Endodermal cell (in vitro differentiated cells): ENCODE measurements around the gene RPS16. TPM values are rescaled to one million over a fixed set of nuclear protein-coding genes. Genes with fewer than 3 reads are reported as not detected.

ENCODE experiments used
- DNase-seq: peaks from one replicate; pipeline ENCODE4 v3.0.0-alpha.2; 2017
- H3K27ac ChIP-seq: 2 replicates; pipeline ENCODE4 v1.5.1; 2013; ENCODE audit warnings: mild to moderate bottlenecking, low read depth, low read length, moderate library complexity
- H3K27me3 ChIP-seq: 2 replicates; pipeline ENCODE4 v1.6.1; 2013; ENCODE audit warnings: mild to moderate bottlenecking, low read length, moderate library complexity; ENCODE audit not compliant: insufficient read depth, control insufficient read depth, poor library complexity, severe bottlenecking
- H3K36me3 ChIP-seq: 2 replicates; pipeline ENCODE4 v1.7.0; 2013; ENCODE audit warnings: mild to moderate bottlenecking, low read length, moderate library complexity; ENCODE audit not compliant: control insufficient read depth, insufficient read depth
- H3K4me1 ChIP-seq: one replicate; pipeline ENCODE4 v1.7.0; 2013; ENCODE audit warnings: low read length; ENCODE audit not compliant: control insufficient read depth, insufficient read depth
- H3K4me3 ChIP-seq: 2 replicates; pipeline ENCODE4 v1.5.1; 2013; ENCODE audit warnings: mild to moderate bottlenecking, low read length, moderate library complexity
- H3K9ac ChIP-seq: 2 replicates; pipeline ENCODE4 v1.6.1; 2013; ENCODE audit warnings: mild to moderate bottlenecking, low read length, moderate library complexity; ENCODE audit not compliant: poor library complexity, severe bottlenecking; ENCODE audit errors: extremely low read depth
- H3K9me3 ChIP-seq: 2 replicates; pipeline ENCODE4 v1.6.1; 2013; ENCODE audit warnings: mild to moderate bottlenecking, low read length, moderate library complexity; ENCODE audit not compliant: control insufficient read depth
- H3K27ac Mint-ChIP-seq: 2 replicates; pipeline ENCODE4 v1.8.0; 2020; ENCODE audit warnings: mixed read lengths
- H3K27me3 Mint-ChIP-seq: 2 replicates; pipeline ENCODE4 v1.8.0; 2021; ENCODE audit warnings: mild to moderate bottlenecking, mixed read lengths; ENCODE audit not compliant: insufficient read depth
- H3K36me3 Mint-ChIP-seq: 2 replicates; pipeline ENCODE4 v1.8.0; 2020; ENCODE audit warnings: low read depth, mixed read lengths
- H3K4me1 Mint-ChIP-seq: 2 replicates; pipeline ENCODE4 v1.8.0; 2020; ENCODE audit warnings: mixed read lengths
- H3K4me3 Mint-ChIP-seq: 2 replicates; pipeline ENCODE4 v1.8.0; 2020; ENCODE audit warnings: mild to moderate bottlenecking, moderate library complexity, mixed read lengths
- H3K9me3 Mint-ChIP-seq: 2 replicates; pipeline ENCODE4 v1.8.0; 2020; ENCODE audit warnings: mild to moderate bottlenecking, mixed read lengths
- WGBS, 2 experiments: methylation state at CpG; one replicate each; pipeline versions ENCODE4 v1.1.5 to v1.1.7; 2013; ENCODE audit warnings: missing lambda C conversion rate in 2 of 2, mixed read lengths in 1 of 2; ENCODE audit not compliant: insufficient coverage in 1 of 2, insufficient read length in 1 of 2; 5-methylcytosine and 5-hydroxymethylcytosine counted together
- total RNA-seq, 2 donors: library from RNA; stranded (reverse); fragmentation: NEBNext Ultra II Directional in 1 of 2; extraction: Animal tissue kit (Norgen Biotek cat#: 25700) in 1 of 2; gene quantifications; 2 replicates in 1 of 2; 3 replicates in 1 of 2; pipeline ENCODE4 v1.2.1, GENCODE V29; 2021
- TF ChIP-seq, protein P1 (sequence below): fragments of 200-600 bp; sonication (generic); conservative IDR thresholded peaks from 2 replicates; pipeline ENCODE4 v1.5.0; 2021; ENCODE audit warnings: antibody characterized with exemption, mild to moderate bottlenecking

Gene RPS16
- total RNA-seq, 2 donors from 2014 or later, result 1,674 to 1,990 TPM

DNA sequence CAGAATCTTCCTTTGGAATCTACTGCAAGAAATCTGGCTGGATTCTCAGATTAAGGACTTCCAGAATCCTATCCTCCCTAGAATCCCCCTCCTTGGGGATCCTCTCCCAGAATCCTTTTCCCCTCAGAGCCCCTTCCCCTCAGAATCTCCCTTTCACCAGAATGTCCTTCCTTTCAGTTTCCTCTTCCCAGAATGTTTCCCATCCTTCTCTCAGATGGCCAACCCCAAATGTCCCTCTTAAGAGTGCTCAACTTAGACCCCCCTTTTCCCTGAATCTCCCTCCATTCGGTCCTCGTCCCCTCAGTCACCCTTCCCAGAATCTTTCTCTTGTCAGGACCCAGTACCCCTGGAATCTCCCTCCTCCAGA is 584 bp upstream of the RPS16 start:
- no peaks in the 10 kb centered on the region for H3K27me3 ChIP-seq
- peak overlapping the region; percentile 75 for H3K27ac ChIP-seq
- TF ChIP-seq, protein P1, sequence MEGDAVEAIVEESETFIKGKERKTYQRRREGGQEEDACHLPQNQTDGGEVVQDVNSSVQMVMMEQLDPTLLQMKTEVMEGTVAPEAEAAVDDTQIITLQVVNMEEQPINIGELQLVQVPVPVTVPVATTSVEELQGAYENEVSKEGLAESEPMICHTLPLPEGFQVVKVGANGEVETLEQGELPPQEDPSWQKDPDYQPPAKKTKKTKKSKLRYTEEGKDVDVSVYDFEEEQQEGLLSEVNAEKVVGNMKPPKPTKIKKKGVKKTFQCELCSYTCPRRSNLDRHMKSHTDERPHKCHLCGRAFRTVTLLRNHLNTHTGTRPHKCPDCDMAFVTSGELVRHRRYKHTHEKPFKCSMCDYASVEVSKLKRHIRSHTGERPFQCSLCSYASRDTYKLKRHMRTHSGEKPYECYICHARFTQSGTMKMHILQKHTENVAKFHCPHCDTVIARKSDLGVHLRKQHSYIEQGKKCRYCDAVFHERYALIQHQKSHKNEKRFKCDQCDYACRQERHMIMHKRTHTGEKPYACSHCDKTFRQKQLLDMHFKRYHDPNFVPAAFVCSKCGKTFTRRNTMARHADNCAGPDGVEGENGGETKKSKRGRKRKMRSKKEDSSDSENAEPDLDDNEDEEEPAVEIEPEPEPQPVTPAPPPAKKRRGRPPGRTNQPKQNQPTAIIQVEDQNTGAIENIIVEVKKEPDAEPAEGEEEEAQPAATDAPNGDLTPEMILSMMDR, result no peak
- DNase-seq, result no peak
- H3K9ac ChIP-seq, result peak overlapping the region; percentile 81
- no peaks in the 10 kb centered on the region for H3K9me3 ChIP-seq
- Mint-ChIP-seq H3K4me3 (peak overlapping the region; percentile 100), H3K36me3 (peaks cover 36% of the 10 kb centered on the region), H3K27ac (peak overlapping the region; percentile 90), H3K27me3 (no peaks in the 10 kb centered on the region), H3K4me1 (peaks cover 19% of the 10 kb centered on the region), H3K9me3 (no peaks in the 10 kb centered on the region)
- peaks cover 31% of the 10 kb centered on the region for H3K36me3 ChIP-seq
- peak overlapping the region; percentile 99 for H3K4me3 ChIP-seq
- no peaks in the 10 kb centered on the region for H3K4me1 ChIP-seq
- WGBS, 2 experiments, result 9 to 18% methylated on average over 2 of the region's 2 CpGs

DNA sequence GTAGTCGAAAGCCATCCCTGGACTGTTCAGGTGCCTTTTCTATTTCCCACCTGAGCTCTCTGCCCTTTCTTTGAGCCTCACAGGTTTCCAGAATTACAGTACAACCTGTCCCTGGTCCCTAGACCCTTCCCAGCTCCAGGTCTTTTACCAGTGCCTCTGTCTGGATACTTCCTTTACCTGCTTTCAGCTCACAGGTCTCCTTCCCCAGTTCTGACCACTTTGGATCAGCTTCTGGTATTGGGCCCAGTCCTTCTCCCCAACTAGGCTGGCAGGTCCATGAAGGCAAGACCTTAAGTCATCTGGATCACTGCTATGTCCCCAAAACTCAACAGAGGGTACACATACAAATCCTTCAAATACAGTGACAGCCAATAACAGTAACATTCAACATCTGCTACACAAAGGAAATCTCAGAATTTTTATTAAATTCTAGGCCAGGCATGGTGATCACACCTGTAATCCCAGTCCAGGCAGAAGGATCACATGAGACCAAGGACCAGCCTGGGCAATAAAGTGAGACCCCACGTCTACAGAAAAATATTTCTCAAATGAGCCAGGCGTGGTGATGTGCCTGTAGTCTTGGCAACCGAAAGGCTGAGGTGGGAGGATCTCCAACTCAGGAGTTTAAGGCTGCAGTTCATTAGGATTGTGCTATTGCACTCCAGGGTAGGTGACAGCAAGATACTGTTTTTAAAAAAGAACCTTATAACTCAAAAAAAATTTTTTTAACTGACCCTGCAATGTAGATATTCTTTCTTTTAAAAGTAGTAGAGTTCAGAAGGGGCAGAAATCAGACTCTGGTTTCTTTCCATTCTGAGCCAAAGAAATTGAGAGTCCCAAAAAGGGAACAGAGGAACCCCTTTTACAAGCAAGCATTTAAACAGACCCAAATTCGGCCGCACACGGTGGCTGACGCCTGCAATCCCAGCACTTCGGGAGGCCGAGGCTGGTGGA is 1.3 kb downstream of the RPS16 start:
- H3K9ac ChIP-seq, result peak overlapping the region; percentile 98
- 67 to 74% methylated on average over 10 of the region's 10 CpGs for WGBS, 2 experiments
- peaks cover 37% of the 10 kb centered on the region for H3K36me3 Mint-ChIP-seq

DNA sequence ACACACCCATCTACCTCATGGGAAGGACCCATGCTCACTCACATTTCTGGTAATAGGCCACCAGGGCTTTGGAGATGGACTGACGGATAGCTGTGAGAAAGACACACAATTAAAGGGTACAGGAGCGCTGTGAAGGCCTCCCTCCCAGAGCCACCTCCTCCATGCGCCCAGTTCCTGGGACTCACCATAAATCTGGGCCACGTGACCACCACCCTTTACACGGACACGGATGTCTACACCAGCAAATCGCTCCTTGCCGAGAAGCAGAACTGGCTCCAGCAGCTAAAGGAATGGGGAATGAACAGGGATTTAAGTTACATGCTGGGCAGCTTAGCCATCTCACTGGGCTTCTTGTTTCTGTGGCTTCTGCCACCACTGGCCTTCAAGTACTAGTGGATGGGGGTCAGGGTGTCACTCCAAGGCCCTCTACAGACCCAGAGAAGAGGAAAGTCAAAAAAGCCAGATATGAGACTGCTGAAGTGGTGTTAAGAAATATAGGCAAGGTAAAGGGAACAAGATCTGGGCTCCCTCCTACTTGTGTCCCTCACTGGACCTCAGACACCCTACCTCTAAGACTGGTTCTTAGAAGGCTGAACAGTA is 2.2 kb downstream of the RPS16 start:
- WGBS, 2 experiments, result 95 to 100% methylated on average over 6 to 8 of the region's 8 CpGs
- no peaks in the 10 kb centered on the region for H3K9me3 ChIP-seq
- peaks cover 37% of the 10 kb centered on the region for H3K36me3 Mint-ChIP-seq
- H3K27ac Mint-ChIP-seq, result peak overlapping the region; percentile 76
- H3K36me3 ChIP-seq, result peaks cover 31% of the 10 kb centered on the region
- DNase-seq, result no peak
- peaks cover 25% of the 10 kb centered on the region for H3K4me1 Mint-ChIP-seq
- H3K27me3 ChIP-seq, result no peaks in the 10 kb centered on the region
- no peaks in the 10 kb centered on the region for H3K27me3 Mint-ChIP-seq
- peak overlapping the region; percentile 32 for H3K4me3 Mint-ChIP-seq
- TF ChIP-seq, protein P1, result no peak
- no peak overlapping the region for H3K27ac ChIP-seq
- H3K9ac ChIP-seq, result no peak overlapping the region
- H3K4me3 ChIP-seq, result peak overlapping the region; percentile 99
- no peaks in the 10 kb centered on the region for H3K9me3 Mint-ChIP-seq
- H3K4me1 ChIP-seq, result peaks cover 5% of the 10 kb centered on the region

More for the DNA sequence above, 1.3 kb downstream of the RPS16 start:
- H3K36me3 ChIP-seq, result peaks cover 31% of the 10 kb centered on the region
- TF ChIP-seq, protein P1, result no peak
- peak overlapping the region; percentile 99 for H3K4me3 ChIP-seq
- H3K9me3 ChIP-seq, result no peaks in the 10 kb centered on the region
- H3K4me1 ChIP-seq, result no peaks in the 10 kb centered on the region
- no peaks in the 10 kb centered on the region for H3K9me3 Mint-ChIP-seq
- no peak overlapping the region for H3K27ac ChIP-seq
- H3K4me1 Mint-ChIP-seq, result peaks cover 19% of the 10 kb centered on the region
- H3K27ac Mint-ChIP-seq, result peak overlapping the region; percentile 99
- no peak for DNase-seq
- H3K4me3 Mint-ChIP-seq, result peak overlapping the region; percentile 100
- no peaks in the 10 kb centered on the region for H3K27me3 Mint-ChIP-seq
- no peaks in the 10 kb centered on the region for H3K27me3 ChIP-seq
